ENCODE results near the gene PDE6D.

The PDE6D gene

GRCh38 chr2:231785413-231785812, 4.3 kb upstream of the PDE6D start:
- Histone ChIP-seq H3K27ac (no peak overlapping the region), H3K4me3 (ENCODE audit: low read depth in 1 of 2, low read length in 1 of 2) (no peak overlapping the region), H3K36me3 (peaks cover 10% of the 10 kb centered on the region), H3K27me3 (peaks cover 4% of the 10 kb centered on the region), H3K9me3 (no peaks in the 10 kb centered on the region), H3K4me1 (ENCODE audit: control insufficient read depth in 1 of 2, insufficient read depth in 1 of 2, low read depth in 1 of 2, low read length in 1 of 2) (peaks cover 27 to 33% of the 10 kb centered on the region in 2 experiments)
- TF ChIP-seq CTCF (IDR thresholded peaks at IDR 0.05) = no peak

- Histone ChIP-seq H3K4me3 (ENCODE audit: low read depth in 1 of 2, low read length in 1 of 2) (peak overlapping the region; percentile 91 to 100), H3K9me3 (no peaks in the 10 kb centered on the region), H3K27me3 (peaks cover 18% of the 10 kb centered on the region), H3K36me3 (no peaks in the 10 kb centered on the region), H3K4me1 (ENCODE audit: control insufficient read depth in 1 of 2, insufficient read depth in 1 of 2, low read depth in 1 of 2, low read length in 1 of 2) (peaks cover 31 to 37% of the 10 kb centered on the region in 2 experiments), H3K27ac (peak overlapping the region; percentile 73)
- TF ChIP-seq CTCF (IDR thresholded peaks at IDR 0.05) = no peak
Measured at GRCh38 chr2:231781798-231782726, 980 bp upstream of the PDE6D start.

- no peak for TF ChIP-seq CTCF (IDR thresholded peaks at IDR 0.05)
- H3K27ac ChIP-seq = peak overlapping the region; percentile 73
Measured at GRCh38 chr2:231780123-231780908, 766 bp downstream of the PDE6D start.

GRCh38 chr2:231769170-231770136, 11.6 kb downstream of the PDE6D start:
- Histone ChIP-seq H3K4me3 (ENCODE audit: low read depth in 1 of 2, low read length in 1 of 2) (no peak overlapping the region), H3K27me3 (no peaks in the 10 kb centered on the region), H3K36me3 (no peaks in the 10 kb centered on the region), H3K9me3 (no peaks in the 10 kb centered on the region), H3K4me1 (ENCODE audit: control insufficient read depth in 1 of 2, insufficient read depth in 1 of 2, low read depth in 1 of 2, low read length in 1 of 2) (no peaks in the 10 kb centered on the region), H3K27ac (no peak overlapping the region)
- TF ChIP-seq CTCF (IDR thresholded peaks at IDR 0.05) = no peak

More at GRCh38 chr2:231780123-231780908, 766 bp downstream of the PDE6D start:
- Histone ChIP-seq H3K27me3 (peaks cover 18% of the 10 kb centered on the region), H3K4me1 (ENCODE audit: control insufficient read depth in 1 of 2, insufficient read depth in 1 of 2, low read depth in 1 of 2, low read length in 1 of 2) (peaks cover 22 to 25% of the 10 kb centered on the region in 2 experiments), H3K9me3 (no peaks in the 10 kb centered on the region), H3K36me3 (no peaks in the 10 kb centered on the region), H3K4me3 (ENCODE audit: low read depth in 1 of 2, low read length in 1 of 2) (peak overlapping the region; percentile 91 to 100)

GRCh38 chr2:231765496-231765929, 15.6 kb downstream of the PDE6D start:
- Histone ChIP-seq H3K4me3 (ENCODE audit: low read depth in 1 of 2, low read length in 1 of 2) (no peak overlapping the region), H3K9me3 (no peaks in the 10 kb centered on the region), H3K27me3 (no peaks in the 10 kb centered on the region), H3K27ac (no peak overlapping the region), H3K36me3 (no peaks in the 10 kb centered on the region), H3K4me1 (ENCODE audit: control insufficient read depth in 1 of 2, insufficient read depth in 1 of 2, low read depth in 1 of 2, low read length in 1 of 2) (no peaks in the 10 kb centered on the region)
- no peak for TF ChIP-seq CTCF (IDR thresholded peaks at IDR 0.05)

Data from neutrophil (primary cell).